Lower leg skin (tissue), 3 donors: ENCODE measurements around the gene HRH3.

Experiments
- POLR2A ChIP-seq, 2 donors: fragments of 450-650 bp; IDR thresholded peaks; one replicate each; pipeline ENCODE4 v1.6.1; 2016 to 2017; ENCODE audit warnings: antibody characterized with exemption in 2 of 2, mild to moderate bottlenecking in 1 of 2, moderate library complexity in 1 of 2
- TF ChIP-seq, protein P1 (sequence below), 3 donors: fragments of 450-650 bp; IDR thresholded peaks; one replicate each; pipeline ENCODE4 v1.5.1; 2016; ENCODE audit warnings: antibody characterized with exemption in 3 of 3, mild to moderate bottlenecking in 3 of 3, moderate library complexity in 2 of 3

- TF ChIP-seq POLR2A (IDR thresholded peaks at IDR 0.05): no peak
- TF ChIP-seq, protein P1, sequence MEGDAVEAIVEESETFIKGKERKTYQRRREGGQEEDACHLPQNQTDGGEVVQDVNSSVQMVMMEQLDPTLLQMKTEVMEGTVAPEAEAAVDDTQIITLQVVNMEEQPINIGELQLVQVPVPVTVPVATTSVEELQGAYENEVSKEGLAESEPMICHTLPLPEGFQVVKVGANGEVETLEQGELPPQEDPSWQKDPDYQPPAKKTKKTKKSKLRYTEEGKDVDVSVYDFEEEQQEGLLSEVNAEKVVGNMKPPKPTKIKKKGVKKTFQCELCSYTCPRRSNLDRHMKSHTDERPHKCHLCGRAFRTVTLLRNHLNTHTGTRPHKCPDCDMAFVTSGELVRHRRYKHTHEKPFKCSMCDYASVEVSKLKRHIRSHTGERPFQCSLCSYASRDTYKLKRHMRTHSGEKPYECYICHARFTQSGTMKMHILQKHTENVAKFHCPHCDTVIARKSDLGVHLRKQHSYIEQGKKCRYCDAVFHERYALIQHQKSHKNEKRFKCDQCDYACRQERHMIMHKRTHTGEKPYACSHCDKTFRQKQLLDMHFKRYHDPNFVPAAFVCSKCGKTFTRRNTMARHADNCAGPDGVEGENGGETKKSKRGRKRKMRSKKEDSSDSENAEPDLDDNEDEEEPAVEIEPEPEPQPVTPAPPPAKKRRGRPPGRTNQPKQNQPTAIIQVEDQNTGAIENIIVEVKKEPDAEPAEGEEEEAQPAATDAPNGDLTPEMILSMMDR (IDR thresholded peaks at IDR 0.05): no peak
Observed at GRCh38 chr20:62211769-62212288, 8.2 kb downstream of the HRH3 start.
